RPMI7951 (cell line): ENCODE measurements around the gene TTYH1. TPM values are rescaled to one million over a fixed set of nuclear protein-coding genes. Genes with fewer than 3 reads are reported as not detected.

Source experiments
- DNase-seq: peaks from one replicate; pipeline ENCODE4 v3.0.0-alpha.2; 2012; ENCODE audit warnings: low read depth
- total RNA-seq: library from RNA; depleted of rRNA; stranded (reverse); fragments of >200 nt; shearing (Covaris generic); gene quantifications from 2 replicates; pipeline ENCODE4 v1.2.3, GENCODE V29; 2014

The TTYH1 gene
- total RNA-seq, 1 experiment from 2014 or later: not detected

DNA sequence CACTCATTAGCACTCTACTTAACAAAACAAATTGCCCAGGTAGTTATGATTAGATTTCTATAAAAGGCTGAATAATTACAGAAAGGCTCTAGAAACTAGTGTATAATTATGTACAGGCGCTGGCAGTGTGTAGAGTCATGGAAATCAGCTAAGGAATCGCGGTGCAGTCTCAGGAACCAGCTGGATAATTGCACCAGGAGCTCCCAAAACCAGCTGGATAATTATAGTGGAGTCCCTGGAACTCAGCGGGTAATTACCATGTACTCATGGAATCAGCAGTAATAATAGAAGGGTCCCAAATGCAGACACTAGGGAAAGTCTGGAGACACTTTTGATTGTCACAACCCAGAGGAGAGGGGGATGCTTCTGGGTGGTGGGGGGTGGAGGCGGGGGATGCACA is 23.2 kb upstream of the TTYH1 start:
- no peak for DNase-seq

DNA sequence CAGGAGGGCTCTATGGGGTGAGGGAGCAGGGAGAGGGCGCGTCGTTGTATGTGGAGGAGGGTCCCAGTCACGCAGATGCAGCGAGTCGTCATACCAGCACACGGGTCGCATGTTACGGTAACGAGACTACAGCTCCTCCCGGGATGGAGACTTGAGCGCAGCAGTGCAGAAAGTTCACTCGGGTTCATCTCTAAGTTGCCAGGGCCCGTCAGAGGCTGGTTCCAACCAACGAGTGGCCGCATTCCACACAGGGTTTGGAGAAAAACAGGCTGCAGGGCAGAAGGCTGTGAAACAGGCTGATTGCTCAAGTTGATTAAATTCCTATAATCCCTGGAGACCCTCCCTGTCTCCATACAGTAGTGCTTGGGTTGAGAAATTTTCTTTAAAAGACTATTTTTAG is 21.9 kb upstream of the TTYH1 start:
- DNase-seq: no peak

DNA sequence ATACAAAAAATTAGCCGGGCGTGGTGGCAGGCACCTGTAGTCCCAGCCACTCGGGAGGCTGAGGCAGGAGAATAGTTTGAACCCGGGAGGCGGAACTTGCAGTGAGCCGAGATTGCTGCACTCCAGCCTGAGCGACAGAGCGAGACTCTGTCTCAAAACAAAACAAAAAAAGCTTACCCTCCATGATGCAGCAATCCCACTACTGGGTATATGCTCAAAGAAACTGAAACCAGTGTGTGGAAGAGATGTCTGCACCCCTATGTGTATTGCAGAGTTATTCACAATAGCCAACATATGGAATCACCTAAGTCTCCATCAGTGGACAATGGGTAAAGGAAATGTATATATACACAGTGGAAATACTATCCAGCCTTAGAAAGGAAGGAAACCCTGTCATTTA is 19.6 kb upstream of the TTYH1 start:
- DNase-seq: no peak

DNA sequence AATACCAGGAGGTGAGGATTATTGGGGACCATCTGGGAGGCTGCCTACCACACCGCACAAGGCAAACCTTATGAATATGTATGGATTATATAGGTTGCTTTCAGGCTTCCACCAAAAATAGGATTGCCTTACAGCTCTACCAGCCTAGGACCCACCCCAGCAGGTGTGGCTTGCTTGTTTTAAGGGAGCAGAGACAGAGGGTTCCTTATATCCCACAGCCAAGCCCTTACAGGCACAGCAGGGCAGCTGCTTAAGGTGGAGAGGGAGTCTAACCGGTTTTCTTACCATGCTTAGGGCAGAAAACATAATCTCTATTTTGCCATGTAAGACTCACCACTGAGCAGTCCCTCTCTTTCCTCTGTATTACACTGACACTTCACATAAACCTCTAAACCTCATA is 16.1 kb upstream of the TTYH1 start:
- DNase-seq: no peak

DNA sequence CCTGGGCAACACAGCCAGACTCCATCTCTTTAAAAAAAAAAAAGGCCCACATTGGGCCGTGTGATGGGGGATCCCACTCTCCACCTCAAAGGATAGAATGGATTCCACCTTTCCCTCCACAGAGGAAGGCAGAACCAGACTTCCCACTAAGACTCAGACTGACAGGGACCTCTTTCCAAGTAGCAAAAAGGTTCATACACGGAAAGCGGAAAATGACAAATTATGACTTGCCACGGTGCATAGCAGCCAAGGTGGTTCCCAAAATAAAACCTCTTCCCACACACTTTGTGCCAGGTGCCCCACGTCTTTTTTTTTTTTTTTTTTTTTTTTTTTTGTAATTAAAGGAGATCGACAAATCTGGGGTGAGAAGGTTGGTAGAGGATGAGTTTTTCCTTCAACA is 14.4 kb upstream of the TTYH1 start:
- no peak for DNase-seq

DNA sequence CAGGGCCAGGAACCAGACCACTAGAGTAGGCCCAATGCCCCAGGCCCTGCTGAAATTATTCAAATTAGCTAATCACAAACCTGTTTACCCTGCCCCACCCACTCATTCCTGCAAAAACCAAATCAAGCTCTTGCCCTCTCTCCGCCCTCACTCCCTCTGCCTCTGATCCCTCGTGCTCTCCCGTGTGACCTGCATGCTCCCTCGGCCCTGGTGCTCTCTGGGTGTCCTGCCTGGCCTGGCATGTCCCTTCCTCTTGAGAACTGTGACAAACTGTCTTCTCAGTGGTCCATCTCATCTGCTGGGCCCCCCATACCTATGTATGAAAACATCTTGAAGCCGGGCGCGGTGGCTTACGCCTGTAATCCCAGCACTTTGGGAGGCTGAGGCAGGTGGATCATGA is 12.2 kb upstream of the TTYH1 start:
- no peak for DNase-seq

DNA sequence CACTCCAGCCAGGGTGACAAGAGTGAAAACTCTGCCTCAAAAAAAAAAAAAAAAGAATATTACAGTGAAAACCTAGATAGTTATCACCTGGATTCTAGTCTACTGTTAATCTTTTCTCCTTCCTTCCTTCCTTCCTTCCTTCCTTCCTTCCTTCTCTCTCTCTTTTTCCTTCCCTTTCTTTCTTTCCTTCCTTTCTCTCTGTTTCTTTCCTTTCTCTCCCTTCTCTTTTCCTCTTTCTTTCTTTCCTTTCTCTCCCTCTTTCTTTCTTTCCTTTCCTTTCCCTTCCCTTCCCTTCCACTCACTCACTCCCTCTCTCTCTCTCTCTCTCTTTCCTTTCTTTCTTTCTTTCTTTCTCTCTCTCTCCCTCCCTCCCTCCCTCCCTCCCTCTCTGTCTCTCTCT is 9.6 kb upstream of the TTYH1 start:
- DNase-seq: no peak

DNA sequence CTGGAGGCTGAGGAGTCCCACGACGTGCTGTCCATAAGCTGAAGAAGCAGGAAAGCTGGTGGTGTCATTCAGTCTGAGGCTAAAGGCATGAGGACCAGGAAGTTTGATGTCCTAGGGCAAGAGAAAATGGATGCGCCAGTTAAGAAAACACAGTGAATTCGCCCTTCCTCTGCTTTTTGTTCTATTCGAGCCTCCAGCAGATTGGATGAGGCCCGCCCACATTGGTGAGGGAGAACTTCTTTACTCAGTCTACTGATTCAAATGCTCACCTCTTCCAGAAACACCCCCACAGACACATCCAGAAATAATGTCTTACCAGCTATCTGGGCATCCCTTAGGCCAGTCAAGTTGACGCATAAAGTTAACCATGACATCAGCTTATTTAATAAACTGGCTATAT is 7.5 kb upstream of the TTYH1 start:
- no peak for DNase-seq

DNA sequence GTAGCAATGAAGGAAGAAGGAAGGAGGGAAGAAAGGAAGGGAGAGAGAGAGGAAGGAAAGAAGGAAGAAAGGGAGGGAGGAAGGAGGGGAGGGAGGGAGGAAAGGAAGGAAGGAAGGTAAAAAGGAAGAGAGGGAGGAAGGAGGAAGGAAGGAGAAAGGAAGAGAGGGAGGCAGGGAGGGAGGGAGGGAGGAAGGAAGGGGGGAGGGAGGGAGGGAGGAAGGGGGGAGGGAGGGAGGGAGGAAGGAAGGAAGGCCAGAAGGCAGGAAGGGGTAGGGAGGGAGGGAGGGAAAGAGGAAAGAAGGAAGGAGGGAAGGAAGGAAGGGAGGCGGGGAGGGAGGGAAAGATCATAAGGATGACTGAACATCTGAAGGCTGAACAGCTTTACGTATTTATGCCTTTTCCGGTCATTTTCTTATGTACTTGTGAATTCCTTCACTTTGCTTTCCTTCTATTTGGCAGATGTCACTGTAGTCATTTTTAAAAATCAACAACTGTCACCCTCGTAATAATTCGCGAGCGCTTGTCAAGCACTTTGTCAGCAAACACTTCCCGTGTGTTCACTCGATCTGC is 6.7 kb upstream of the TTYH1 start:
- no peak for DNase-seq

DNA sequence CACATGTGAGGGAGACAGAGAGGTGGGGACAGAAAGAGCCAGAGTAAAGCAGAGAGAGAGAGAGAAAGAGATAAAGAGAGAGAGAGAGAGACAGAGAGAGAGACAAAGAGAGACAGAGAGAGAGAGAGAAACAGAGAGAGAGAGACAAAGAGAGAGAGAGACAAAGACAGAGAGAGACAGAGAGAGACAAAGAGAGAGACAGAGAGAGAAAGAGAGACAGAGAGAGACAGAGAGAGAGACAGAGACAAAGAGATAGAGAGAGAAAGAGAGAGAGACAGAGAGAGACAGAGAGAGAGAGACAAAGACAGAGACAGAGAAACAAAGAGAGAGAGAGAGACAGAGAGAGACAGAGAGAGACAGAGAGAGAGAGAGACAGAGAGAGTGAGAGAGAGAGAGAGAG is 4.2 kb upstream of the TTYH1 start:
- no peak for DNase-seq

DNA sequence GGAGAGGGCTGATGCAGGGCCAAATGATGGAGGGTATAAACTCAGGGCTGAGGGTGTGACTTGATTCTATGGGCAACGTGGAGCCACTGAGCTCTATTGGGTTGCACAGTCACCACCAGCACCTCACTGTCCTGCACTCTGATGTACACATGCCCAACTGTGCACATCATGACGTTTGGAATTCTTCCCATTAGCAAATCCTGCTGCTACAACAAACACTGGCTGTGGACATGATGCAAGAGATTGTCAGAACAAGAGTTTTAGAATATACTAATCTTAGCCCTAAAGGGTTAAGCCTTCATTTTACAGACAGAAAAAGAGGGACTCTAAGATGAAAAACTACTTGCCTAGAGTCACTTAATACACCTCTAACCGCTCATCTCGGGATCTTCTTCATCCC is 2.4 kb upstream of the TTYH1 start:
- no peak for DNase-seq

DNA sequence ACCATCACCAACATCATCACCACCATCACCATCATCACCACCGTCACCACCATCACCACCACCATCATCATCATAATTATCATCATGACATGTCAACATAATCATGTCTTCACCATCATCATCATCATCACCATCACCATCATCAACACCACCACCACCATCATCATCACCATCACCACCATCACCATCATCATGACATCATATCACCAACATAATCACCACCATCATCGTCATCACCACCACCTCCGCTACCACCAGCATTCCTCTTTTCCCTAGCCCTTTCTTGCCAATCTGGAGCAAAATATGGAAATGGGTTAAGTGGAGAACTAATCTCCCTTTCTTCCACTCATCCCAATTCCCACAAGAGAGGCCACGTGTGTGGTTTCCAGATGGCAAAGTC is 1.1 kb upstream of the TTYH1 start:
- no peak for DNase-seq

DNA sequence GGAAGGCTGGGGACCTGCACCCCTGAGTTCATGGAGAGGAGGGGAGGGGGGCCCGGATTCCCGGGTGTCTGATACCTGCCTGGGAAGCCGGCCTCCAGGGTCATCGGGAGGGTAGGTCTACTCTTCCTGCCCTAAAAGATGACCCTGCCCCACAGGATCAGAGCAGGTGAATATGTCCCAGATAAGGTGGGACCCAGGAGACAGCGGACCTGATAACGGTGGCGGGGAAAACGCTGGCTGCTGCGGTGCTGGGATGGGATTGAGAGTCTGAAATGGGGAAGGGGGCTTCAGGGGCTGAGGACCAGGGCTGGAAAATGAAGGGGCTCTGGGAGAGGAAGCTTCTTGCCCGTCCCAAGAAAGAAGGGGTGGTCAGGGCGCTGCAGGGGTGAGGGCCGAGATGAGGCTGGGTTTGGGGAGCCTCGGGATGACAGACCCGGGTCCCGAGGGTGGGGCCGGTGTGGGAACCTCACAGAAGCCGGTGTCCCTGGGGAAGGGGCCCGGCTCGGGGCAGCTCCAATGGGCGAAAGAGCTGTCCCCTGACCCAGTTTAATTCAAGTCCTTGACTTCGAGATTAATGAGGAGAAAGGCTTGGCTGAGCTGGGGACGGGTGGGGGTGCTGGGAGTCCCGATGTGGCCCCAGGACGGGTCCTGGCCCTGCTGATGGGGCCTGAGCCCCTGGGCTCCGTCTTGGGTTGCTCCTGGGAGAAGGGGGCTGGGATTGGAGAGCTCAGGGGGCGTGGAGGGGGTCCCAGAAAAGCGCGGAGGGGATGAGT is 823 bp downstream of the TTYH1 start:
- DNase-seq: no peak

DNA sequence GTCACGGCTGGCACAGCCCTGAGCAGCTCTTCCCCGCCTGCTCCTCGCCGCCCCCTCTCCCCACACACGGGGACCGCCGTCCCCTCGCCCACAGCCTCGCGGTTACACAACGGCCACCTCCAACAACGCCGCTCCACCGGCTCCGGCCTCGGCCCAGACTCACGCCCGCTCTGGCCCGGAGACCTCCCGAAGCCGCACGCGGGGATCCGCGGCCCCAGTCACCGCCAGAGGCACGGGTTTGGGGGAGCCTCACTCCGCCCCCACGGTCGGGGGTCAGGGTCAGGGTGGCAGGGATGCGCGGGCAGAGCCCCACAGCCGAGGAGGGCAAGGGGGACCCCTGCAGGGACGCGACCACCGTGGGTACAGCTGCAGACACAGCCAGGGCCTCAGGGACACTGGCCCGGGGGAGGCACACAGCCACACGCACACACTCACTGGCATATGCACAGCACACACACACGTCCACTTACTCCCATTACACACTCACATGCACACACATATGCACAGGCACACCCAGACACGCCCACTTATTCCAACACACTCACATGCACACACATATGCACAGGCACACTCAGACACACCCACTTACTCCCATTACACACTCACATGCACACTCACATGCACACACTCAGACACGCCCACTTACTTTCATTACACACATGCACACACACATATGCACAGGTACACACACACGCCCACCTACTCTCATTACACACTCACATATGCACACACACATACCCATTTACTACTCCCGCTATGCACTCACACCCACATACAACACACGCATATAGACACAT is 1.6 kb downstream of the TTYH1 start:
- no peak for DNase-seq

DNA sequence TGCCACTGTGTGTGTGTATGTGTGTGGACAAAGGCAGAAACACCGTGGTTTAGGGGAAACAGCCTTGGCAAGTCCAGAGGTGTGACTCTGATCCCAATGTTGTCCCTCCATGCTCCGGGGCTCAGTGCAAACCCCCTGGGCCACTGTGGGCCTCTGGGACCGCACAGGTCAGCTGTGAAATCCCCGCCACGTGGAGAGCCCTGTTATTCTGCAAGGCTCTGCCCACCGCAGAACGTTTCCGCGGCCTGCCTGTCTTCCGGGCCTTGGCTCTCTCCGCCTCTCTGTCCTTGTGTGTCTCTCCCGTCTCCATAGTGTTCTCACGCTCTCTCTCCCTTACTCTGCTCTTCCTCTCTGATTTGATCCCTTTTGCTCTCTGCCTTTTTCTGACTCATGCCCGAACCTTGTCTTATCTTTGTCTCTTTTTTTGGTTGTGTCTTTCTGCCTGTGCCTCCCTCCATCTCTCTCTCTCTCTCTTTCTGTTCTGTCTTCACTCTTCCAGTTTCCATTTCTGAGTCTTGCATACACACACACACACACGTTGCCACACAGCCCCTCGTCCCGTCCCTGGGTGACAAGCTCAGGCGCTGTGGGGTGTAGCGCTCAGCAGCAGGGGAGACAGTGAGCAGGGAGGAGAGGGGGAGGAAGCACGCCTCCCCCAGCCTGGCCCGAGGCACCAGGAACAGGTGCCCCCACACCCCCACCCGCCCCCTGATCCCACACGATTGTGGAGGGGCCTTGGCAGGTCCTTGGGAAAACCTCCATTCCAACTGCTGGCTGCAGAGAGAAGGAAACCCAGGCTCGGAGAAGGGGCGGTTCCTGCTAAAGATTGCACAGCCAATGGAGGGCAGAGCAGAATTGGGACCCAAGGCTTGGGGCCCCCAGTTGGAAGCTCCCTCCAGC is 3.0 kb downstream of the TTYH1 start:
- peak; percentile 54 for DNase-seq

DNA sequence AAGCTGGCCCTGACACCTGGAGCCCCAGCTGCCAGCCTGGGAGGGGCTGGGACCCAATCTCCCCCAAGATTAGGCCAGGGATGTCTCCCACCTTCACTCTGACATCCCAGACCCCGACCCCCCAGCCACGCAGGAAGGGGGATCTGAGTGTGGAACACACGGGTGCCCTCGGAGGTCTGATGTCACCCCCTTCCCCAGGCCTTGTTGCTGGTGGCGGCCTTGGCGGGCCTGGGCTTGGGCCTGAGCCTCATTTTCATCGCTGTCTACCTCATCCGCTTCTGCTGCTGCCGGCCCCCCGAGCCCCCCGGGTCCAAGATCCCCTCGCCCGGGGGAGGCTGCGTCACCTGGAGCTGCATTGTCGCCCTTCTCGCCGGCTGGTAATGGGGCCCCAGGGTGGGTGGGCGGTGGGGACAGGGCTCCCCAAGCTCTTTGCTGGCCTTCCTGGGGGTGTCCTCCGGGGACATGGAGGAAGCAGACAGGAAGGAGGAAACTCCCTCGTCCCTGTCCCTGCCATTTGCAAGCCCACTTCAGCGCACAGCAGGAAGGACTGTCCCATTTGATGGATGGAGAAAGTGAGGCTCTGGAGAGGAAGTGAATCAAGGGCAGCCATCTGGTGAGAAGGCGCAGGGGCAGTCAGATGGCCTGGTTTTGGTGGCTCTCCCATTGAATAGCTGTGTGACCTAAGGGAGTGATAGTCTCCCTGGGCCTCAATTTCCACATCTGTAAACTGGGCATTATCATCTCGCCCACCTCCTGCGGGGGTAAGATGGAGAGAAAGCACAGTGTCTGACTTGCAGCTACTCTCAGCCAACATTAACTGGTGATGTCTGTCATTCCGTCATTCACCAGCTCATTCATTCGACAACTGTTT is 3.9 kb downstream of the TTYH1 start:
- DNase-seq: no peak

DNA sequence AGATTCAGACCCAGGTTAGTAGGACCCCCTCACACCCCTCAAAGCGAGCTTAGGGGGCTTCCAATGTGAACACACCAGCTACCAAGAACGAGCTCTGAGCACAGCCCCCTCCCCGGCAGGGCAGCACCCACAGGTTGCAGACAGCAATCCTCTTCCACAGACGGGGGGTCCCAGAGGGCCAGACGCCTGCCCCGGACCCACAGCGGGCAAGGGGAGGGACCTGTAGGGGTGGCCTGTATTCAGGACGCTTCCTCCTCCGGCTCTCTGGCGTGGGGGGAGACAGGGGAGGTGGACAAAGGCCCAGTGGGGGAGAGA is 4.8 kb downstream of the TTYH1 start:
- DNase-seq: no peak

DNA sequence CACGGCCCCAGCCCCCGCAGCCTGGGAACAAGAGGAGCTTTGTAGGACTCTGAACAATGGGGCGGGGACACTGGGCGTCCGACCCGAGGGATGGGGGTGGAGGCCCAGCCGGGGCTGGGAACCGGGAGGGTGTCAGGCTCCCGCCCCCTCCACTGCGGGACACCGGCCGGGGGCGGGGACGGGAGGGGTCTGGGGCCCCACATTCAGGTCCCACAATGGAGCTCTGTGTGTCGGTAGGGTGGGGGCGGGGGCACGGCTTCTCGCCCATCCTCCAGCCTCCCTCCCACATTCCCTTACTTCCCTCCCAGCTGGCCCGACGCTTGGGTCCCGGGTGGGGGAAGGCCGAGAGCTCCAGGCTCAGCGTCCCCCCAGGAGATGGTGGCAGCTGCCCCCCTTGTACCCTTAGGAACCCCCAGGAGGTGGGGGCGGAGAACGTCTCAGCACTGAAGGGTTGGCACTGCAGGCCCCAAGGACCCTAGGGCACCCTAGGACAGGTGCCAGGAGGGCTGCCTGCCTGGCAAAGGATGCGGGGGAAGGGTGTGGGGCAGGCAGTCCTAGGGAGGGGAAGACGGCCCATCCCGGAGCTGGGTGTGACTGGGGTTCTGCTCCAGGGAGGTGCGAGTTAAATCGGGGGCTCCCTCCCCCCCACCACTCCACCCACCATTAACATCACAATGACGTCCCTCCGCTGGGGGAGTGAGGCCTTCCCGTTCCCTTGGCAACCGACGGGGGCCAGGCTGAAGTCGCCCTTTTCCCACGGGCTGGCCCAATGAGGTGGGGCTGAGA is 5.3 kb downstream of the TTYH1 start:
- no peak for DNase-seq

DNA sequence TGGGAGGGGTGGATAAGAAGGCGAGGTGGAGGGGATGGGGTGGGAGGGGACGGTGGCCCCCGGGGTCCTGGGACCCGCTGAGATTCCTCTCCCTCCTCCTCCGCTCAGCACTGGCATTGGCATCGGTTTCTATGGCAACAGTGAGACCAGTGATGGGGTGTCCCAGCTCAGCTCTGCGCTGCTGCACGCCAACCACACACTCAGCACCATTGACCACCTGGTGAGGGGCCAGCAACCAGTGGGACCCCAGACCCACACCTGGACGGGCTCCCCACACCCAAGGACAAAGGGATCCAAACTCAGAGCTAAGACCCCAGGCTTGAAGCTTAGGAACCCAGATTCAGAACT is 5.9 kb downstream of the TTYH1 start:
- no peak for DNase-seq

DNA sequence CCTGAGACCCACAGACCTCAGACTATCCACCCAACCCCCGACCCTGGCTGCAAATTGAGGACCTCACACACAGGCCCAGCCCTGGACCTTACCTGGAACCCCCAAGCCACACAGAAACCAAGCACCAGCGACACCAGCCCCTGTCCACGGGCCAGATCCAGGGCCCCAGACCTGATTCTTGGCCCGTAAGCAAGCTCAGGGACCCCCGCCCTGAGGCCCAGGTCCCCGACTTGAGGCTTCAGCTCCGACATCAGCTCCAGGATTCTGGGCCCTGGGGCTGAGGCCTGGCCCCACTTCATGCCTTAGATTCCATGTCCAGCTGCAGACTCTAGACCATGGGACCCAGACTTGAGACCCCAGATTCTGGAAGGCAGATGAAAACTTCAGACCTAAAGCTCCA is 6.3 kb downstream of the TTYH1 start:
- no peak for DNase-seq

DNA sequence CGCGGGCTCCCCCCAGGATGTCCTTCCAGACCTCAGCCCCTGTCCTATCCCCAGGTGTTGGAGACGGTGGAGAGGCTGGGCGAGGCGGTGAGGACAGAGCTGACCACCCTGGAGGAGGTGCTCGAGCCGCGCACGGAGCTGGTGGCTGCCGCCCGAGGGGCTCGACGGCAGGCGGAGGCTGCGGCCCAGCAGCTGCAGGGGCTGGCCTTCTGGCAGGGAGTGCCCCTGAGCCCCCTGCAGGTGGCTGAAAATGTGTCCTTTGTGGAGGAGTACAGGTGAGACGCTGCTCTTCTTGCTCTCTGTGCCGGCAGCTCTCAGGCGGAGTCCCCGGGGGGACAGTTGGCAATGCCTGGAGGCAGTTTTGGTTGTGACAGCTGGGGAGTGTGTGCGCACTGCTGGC is 6.9 kb downstream of the TTYH1 start:
- no peak for DNase-seq
